Fibroblast of the aortic adventitia (primary cell): Measurements from ENCODE around the gene APBB1. TPM values are rescaled to one million over a fixed set of nuclear protein-coding genes. Genes with fewer than 3 reads are reported as not detected.

Experiments used
- DNase-seq: peaks from one replicate; pipeline ENCODE4 v3.0.0-alpha.2; 2010; ENCODE audit warnings: low read depth
- H3K4me3 ChIP-seq: 2 replicates; pipeline ENCODE4 v1.5.1; 2011; ENCODE audit warnings: low read depth, mild to moderate bottlenecking, control low read depth, low read length, moderate library complexity
- CTCF ChIP-seq: IDR thresholded peaks from 2 replicates; pipeline ENCODE4 v1.5.1; 2011; ENCODE audit warnings: mild to moderate bottlenecking, low read length, control low read depth, inconsistent platforms; ENCODE audit not compliant: insufficient read depth
- total RNA-seq: library from RNA; depleted of rRNA; stranded (reverse); fragments of >200 nt; gene quantifications from 2 replicates; pipeline ENCODE4 v1.2.3, GENCODE V29; 2012; ENCODE audit warnings: low replicate concordance

Gene APBB1
- total RNA-seq, 1 donor, result 41.8 TPM

GRCh38 chr11:6438979-6439571 is 20.2 kb upstream of the APBB1 start:
- TF ChIP-seq CTCF, result peak; percentile 85
- no peak overlapping the region for H3K4me3 ChIP-seq
- peak; percentile 70 for DNase-seq

GRCh38 chr11:6437993-6438392 is 19.1 kb upstream of the APBB1 start:
- no peak for DNase-seq
- H3K4me3 ChIP-seq, result no peak overlapping the region
- no peak for TF ChIP-seq CTCF

- no peak overlapping the region for H3K4me3 ChIP-seq
- DNase-seq, result no peak
- TF ChIP-seq CTCF, result no peak
These were observed 18.5 kb upstream of the APBB1 start for GRCh38 chr11:6437423-6437822.

GRCh38 chr11:6433998-6434660 is 15.2 kb upstream of the APBB1 start:
- DNase-seq, result no peak
- H3K4me3 ChIP-seq, result no peak overlapping the region
- no peak for TF ChIP-seq CTCF

- no peak for TF ChIP-seq CTCF
- DNase-seq, result peak; percentile 78
- H3K4me3 ChIP-seq, result no peak overlapping the region
These were observed 13.0 kb upstream of the APBB1 start for GRCh38 chr11:6431861-6432260.

GRCh38 chr11:6427516-6427915 is 8.6 kb upstream of the APBB1 start:
- H3K4me3 ChIP-seq, result no peak overlapping the region
- no peak for TF ChIP-seq CTCF
- no peak for DNase-seq
